Muscle of arm (tissue), 12 donors: ENCODE results near the gene RPL41. TPM values are rescaled to one million over a fixed set of nuclear protein-coding genes. Genes with fewer than 3 reads are reported as not detected.

Experiments used
- DNase-seq: peaks from one replicate; pipeline ENCODE4 v3.0.0-alpha.2; 2013
- polyA plus RNA-seq, 12 donors: library from polyadenylated mRNA; unstranded; fragments of 120-200 nt; gene quantifications; one replicate each; pipeline ENCODE4 v1.2.1, GENCODE V29; 2013; ENCODE audit not compliant: insufficient read length in 12 of 12

Gene RPL41
- polyA plus RNA-seq, 12 donors, result 2,042 to 11,980 (median 5,603) TPM

DNA sequence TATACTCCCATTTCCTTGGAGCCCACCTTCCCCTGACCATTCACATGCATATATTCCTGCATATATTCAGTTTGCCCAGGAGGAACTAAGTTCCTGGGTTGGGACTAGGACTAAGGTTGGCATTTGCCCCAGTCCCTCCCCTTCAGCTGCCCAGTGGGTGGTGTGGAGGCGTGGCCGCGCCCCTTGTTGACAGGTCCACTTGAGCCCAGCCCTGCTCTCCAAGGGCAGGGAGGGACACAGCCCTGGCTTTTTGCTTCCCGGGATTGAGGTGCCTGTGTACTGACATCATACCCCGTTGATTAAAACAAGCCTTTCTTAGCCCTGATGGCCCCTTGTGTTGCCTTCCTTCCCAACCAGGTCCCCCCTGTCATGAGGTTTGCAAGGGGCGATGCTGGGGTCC is 29.2 kb upstream of the RPL41 start:
- no peak for DNase-seq

DNA sequence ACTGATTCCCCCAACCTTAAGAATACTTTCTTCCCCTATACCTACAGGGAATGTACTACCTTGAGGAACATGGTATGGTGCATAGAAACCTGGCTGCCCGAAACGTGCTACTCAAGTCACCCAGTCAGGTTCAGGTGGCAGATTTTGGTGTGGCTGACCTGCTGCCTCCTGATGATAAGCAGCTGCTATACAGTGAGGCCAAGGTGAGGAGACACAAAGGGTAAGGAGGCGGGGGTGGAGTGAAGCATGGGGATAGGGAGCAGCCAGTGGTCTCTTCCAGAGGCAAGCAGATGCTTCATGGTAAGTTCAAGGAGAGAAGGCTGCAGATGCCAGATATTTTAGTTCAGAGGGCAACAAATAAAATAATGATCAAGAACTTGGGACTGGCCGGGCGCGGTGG is 18.7 kb upstream of the RPL41 start:
- no peak for DNase-seq

DNA sequence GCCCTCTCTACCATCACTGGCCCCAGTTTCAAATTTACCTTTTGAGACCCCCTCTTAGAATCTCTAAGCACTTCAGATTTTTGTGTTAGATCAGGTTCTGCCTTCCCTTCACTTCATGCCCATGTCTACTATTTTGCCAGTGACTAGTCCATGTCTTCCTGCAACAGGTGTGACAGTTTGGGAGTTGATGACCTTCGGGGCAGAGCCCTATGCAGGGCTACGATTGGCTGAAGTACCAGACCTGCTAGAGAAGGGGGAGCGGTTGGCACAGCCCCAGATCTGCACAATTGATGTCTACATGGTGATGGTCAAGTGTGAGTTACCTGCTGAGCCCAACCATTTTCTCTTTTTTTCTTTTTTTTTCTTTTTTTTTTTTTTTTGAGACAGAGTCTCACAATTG is 17.8 kb upstream of the RPL41 start:
- DNase-seq, result no peak

DNA sequence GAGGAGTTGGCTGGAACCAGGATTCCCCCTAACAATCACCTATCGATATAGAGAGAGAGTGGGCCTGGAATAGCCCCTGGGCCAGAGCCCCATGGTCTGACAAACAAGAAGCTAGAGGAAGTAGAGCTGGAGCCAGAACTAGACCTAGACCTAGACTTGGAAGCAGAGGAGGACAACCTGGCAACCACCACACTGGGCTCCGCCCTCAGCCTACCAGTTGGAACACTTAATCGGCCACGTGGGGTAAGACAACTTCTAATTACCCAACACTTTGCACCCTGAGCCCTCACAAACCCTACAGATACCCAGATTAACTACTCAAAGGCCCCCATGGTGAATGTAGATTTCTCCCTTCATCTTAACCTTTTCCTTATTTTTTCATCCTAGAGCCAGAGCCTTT is 16.6 kb upstream of the RPL41 start:
- no peak for DNase-seq

DNA sequence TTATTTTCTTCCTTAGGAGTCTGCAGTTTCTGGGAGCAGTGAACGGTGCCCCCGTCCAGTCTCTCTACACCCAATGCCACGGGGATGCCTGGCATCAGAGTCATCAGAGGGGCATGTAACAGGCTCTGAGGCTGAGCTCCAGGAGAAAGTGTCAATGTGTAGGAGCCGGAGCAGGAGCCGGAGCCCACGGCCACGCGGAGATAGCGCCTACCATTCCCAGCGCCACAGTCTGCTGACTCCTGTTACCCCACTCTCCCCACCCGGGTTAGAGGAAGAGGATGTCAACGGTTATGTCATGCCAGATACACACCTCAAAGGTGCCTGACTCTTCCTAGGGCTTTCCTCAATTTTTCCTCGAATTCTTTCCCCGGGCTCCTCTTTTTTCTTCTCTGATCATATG is 15.4 kb upstream of the RPL41 start:
- DNase-seq, result no peak

DNA sequence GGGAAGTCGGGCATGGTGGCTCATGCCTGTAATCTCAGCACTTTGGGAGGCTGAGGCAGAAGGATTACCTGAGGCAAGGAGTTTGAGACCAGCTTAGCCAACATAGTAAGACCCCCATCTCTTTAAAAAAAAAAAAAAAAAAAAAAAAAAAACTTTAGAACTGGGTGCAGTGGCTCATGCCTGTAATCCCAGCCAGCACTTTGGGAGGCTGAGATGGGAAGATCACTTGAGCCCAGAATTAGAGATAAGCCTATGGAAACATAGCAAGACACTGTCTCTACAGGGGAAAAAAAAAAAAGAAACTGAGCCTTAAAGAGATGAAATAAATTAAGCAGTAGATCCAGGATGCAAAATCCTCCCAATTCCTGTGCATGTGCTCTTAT is 13.8 kb upstream of the RPL41 start:
- DNase-seq, result no peak

DNA sequence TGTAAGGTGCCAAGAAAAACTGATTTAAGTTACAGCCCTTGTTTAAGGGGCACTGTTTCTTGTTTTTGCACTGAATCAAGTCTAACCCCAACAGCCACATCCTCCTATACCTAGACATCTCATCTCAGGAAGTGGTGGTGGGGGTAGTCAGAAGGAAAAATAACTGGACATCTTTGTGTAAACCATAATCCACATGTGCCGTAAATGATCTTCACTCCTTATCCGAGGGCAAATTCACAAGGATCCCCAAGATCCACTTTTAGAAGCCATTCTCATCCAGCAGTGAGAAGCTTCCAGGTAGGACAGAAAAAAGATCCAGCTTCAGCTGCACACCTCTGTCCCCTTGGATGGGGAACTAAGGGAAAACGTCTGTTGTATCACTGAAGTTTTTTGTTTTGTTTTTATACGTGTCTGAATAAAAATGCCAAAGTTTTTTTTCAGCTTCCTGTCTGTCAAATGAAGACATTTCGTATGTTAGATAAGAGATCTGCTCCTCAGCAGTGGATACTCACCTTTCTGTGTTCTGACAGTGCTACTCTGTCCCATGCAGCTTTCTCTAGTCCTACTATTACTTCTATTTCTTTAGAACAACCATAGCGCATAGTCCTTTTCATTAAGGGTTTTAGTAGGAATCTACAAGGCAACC is 13.2 kb upstream of the RPL41 start:
- DNase-seq, result no peak

DNA sequence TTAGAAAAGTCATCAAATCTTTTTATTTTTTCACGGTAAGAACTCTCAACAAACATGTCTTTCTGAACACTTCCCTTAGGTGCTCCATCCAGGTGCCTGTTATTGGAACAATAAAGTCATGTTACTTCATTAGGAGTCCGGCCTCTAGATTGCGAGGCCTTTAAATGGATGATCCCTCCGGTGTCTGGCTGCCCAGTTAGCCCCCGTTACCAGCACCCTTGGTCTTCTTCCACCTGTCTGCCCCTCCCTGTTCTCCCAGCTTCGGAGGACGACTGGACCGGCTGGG is 12.7 kb upstream of the RPL41 start:
- DNase-seq, result no peak

DNA sequence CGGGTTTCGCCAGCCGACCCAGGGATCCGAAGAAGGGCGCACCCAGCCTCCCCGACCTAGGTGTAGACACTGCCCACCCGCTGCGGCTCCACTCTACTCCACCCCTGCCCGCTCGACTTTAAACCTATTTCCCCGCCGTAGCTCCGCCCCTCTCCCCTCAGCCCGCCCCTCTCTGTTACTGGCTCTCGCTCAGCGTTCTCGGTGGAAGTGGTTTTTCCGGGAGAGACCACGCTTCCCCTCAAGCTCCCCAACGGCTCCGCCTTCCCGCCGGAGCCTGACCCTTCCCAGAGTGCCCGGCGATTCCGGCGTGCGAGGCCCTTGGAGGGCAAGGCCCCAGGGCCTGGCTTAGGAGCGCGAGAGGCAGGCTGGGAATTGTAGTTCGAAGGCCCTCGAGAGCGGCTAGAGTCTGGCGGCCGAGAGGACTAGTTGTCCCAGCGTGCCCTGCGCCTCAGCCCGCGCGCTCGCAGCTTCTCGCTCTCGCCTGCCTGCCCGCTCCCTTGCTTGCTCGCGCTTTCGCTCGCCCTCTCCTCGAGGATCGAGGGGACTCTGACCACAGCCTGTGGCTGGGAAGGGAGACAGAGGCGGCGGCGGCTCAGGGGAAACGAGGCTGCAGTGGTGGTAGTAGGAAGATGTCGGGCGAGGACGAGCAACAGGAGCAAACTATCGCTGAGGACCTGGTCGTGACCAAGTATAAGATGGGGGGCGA is 12.2 kb upstream of the RPL41 start, which contains the start of gene PA2G4:
Gene PA2G4, plus strand, starts transcription at position 451 of the 706 bp plus-strand sequence. Its CDS starts 179 bp downstream, at position 630.
- peak; percentile 96 for DNase-seq

DNA sequence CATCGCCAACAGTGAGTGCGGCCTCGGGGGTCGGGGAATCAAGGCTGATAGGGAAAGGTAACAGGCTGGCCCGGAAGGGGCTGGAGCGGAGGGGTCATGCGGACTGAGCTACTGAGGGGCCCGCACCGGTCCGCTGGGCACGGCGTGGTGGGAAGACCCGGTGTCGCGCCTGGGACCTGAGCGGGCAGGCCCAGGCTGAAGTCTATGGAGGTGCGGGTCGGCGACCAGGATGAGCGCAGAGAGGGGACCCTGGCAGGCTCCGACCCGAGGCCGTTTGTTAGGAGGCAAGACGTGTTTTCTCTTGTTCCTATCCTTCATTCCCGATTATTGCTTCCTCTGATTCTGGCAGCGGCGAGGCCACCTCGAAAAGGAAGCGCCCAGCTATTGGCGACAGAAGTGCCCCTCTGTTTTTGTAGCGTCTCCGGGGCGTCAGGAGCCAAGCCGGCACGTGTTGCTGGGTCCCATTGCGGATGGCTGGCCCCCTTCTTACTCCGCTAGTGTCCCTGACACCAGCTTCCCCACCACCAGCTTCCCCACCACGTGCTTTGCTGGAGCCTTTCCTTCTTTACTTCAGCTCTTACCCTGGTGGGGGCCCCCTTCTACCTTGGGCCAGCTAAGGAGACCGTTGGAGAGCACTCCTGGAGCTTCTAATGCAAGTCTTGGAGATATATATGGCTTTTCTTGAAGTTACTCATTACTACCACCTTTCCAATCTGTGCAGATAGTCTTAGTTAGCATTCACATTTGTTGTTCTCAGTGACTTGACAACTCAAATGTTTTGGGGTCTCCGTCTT is 11.4 kb upstream of the RPL41 start:
- no peak for DNase-seq

DNA sequence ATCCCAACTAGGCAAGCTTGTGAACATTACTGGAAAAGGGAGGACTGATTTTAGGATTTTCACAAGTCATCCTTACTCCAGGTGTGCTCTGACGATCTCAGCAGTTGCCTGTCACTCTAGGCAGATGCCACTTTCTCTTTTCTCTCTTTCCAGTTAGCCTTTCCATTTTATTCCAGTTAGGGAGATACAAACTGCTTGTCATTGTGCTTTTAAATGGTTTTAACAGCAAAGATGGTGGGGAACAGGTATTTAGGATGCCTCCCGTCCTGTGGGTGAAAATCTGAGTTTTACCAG is 10.9 kb upstream of the RPL41 start:
- DNase-seq, result no peak

DNA sequence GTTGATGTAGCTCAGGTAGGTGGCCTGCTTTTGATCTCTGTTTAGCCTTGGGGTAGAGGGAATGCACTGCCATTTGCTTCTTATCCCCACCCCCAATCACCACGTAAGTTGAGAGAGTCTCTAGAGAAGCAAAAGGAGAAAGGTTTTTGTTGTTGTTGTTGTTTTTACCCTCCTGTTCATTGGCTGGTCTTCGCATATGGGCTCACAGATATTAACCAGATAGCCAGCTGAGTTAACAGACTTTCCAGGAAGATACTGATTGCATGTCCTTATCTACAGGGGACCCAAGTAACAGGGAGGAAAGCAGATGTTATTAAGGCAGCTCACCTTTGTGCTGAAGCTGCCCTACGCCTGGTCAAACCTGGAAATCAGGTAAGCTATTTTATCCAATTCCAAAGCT is 9.2 kb upstream of the RPL41 start:
- DNase-seq, result no peak

DNA sequence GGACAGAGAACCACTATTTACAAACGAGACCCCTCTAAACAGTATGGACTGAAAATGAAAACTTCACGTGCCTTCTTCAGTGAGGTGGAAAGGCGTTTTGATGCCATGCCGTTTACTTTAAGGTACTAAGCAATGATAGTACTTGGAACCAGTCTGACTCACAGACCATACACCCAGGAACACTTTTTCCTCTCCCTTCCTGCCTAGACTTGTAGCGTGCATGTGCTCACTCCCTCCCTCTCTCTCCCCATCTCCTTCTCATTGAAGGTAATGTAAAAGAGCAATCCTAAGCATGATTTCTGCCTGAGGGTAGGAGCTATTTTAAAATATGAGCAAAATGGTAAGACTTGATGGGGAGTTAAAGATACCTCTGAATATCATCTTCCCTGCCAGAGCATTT is 5.9 kb upstream of the RPL41 start:
- DNase-seq, result no peak

DNA sequence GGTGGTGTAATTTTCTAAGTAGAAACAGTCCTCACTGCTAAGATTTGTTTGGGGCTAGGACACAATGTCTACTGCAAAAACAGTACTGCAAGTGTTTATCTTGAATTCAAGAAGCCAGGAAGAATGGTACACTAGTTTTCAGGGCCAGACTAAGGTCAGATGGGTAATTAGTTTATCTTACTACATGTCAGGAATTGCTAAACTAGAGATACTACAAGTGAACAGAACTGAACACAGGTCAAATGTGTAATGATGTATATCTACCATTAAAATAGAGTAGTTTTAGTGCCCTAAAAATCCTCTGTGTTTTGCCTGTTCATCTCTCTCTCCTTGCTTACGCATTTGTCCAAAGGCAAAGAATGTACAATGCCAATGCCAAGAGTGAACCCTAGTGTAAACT is 2.3 kb upstream of the RPL41 start:
- no peak for DNase-seq

DNA sequence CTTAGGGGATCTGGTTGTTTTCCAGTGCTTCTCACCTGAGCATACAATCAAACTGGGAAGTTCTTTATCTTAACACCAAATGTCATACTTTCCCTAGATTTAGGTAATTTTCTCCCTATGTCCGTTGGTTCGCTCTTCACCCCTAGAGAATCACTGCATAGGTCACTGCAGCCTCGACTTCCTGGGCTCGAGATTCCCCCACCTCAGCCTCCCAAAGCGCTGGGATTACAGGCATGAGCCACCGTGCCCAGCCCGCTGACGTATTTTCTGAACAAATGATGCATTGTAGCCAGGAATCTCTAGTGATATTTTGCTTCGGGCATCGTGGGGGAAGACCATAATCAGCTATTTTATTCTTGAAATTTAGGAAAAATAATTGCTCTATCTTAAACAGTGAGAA is 1.1 kb upstream of the RPL41 start:
- DNase-seq, result peak; percentile 17

DNA sequence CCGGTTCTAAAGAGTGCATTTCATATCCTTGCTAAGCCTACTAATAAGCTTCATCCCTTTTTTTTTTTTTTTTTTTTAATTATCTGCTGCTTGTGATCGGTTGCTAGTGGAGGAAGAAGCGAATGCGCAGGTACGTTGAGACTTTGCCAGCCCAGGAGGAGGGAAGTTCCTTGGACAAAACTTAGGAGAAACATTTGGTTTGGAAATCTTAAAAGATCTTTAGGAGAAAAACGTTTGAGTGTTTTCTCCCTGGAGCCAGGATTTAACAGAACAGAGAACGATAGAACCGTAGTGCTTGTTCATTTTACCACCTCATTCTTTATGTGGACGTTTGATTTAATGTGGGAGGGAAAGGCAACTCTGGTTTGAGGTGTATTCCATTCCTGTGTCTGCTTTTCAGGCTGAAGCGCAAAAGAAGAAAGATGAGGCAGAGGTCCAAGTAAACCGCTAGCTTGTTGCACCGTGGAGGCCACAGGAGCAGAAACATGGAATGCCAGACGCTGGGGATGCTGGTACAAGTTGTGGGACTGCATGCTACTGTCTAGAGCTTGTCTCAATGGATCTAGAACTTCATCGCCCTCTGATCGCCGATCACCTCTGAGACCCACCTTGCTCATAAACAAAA is 761 bp downstream of the RPL41 start:
- DNase-seq, result peak; percentile 26

DNA sequence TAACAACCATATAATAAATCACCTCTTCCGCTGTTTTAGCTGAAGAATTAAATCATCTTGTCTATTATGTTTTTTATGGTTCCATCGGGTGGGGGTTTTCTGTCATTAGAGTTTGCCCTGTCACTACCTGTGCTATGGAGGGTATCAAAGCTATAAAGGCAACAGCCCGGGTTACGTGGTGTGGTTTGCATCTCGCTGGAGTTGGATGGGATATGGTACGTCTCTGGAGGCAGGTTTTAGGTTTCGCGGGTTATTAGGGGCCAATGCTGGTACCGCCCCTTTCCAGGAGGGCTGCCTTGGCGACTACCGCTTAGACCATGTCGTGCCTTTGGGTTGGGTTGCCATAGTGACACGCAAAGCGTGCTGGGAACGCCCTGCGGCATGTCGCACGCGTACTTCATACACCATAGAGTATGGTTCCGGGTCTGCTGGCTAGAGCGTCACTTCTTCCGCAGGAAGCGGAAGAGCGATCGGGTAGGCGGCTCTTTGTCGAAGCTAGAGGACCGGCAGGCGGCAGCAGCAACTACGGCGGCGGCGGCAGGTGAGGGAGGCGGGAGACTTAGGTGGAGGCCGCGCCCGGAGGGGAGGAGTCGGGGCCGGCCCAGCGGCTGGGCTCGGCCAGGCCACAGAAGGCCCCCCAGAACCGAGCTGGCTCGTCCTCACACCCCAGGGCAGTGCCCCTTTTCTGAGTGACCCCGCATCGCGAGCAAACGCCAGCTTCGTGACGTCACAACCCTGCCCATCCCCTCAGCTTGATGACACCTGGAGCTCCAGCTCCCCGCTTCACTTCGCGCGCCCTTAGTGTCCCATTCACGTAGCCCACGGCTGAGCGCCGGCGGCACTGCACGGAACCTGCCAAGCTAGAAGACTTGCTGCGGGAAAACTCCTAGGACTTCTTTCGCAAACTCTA is 1.6 kb downstream of the RPL41 start, which contains the start of gene ZC3H10:
Gene ZC3H10, plus strand, starts transcription at position 489 of the 910 bp plus-strand sequence. CDS start 2,297 bp downstream, outside the sequence.
- DNase-seq, result peak; percentile 99

DNA sequence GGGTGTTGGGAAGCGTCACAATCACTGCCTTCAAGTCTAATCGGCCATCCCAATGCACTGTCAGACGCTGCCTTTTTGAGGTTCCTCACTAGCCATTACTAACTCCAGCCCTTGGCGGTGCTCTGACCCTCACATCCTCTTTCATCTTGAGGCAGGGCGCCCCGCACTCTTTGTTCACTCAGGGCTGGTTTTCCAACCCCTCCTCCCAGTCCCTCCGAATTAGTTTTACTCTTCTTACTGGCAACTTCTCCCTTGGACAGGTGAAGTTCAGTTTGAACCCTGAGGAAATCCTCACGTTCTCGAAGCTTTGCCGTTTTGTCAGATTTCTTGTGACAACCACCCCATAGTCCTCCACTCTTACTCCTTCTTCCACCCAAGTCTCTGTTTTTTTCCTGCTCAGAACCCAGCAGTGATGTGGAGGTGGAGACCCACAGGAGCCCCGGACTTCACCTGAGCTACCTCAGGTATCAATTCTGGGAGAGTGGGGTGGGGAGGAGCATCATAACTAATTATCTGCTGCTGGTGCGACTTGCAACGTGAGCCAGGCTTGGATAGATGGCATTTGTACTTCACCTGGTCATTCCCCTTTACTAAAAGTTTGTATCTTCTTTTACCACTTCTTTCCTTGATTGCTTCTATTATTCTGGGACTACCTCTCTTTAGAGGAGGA is 2.4 kb downstream of the RPL41 start:
- DNase-seq, result no peak

DNA sequence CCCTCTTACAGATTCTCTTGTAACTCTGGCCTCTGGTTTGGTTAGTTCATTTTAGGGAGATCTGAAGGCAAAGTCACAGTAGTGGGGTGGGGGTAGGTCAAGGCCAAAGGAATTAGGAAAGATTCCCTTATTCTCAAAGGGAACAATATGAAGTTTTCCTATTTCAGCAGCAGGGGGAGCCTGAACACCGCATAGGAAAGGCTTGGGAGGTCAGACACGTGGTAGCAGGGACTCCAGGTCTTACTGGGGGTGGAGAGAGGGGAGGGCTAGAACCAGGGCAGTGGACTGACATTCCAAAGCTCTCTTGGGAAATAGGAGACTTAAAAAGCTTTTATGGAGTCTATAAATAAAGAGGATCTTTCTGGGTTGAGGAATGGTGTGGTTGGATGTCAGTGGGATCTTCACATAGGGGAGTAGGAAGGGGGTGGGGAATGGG is 2.9 kb downstream of the RPL41 start:
- DNase-seq, result peak; percentile 82

DNA sequence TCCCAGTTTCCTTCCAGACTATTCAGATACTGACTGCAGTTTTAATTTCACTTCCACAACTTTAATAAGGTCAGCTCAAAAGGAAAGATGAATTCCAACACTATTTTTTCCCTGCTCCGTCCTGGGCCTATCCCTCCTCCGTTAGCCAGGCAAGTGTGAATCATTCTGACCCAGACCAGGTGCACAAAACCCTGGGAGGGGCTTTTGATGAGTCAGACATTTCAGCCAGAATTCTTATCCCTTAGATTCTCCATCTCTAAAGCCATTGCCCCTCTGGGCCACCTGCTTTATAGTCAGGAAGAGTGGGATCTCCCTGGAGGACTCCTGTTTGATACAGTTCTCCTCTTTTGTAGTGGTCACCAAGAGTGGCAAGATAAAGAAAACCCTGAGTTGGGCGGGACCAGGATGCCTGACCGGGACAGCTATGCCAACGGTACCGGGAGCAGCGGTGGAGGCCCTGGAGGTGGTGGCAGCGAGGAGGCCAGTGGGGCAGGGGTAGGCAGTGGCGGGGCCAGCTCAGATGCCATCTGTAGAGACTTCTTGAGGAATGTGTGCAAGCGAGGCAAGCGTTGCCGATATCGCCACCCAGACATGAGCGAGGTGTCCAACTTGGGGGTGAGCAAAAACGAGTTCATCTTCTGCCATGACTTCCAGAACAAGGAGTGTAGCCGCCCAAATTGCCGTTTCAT is 3.9 kb downstream of the RPL41 start:
- no peak for DNase-seq
